IMR-90 (cell line): Measurements from ENCODE around the gene AADACL4. TPM values are rescaled to one million over a fixed set of nuclear protein-coding genes. Genes with fewer than 3 reads are reported as not detected.

ENCODE experiments used
- ATAC-seq: fragments of 200-7000 bp; cut with Tn5 transposase; 2 replicates; pipeline ENCODE4 v1.9.1; 2020; ENCODE audit warnings: low read depth, mild to moderate bottlenecking, moderate library complexity
- BruUV-seq: library from RNA; stranded (reverse); fragments of 400-500 nt; replicated peaks from 2 replicates; lab custom pipeline; 2021; lab: Mats Ljungman, UMichigan
- CTCF ChIA-PET: fragments of 300-600 bp; formaldehyde crosslinking; extraction: SDS; loops from one replicate; lab custom pipeline; 2021; ENCODE audit warnings: antibody characterized with exemption; lab: Yijun Ruan, JAX
- POLR2A ChIA-PET: fragments of 300-600 bp; sonication (Branson Sonifier 250); formaldehyde crosslinking; loops from one replicate; lab custom pipeline; 2022; ENCODE audit warnings: antibody characterized with exemption; ENCODE audit not compliant: unreplicated experiment; lab: Charles Lee
- DNase-seq: peaks from one replicate; pipeline ENCODE4 v3.0.0; 2013
- H2AFZ ChIP-seq: replicated peaks from 2 replicates; pipeline ENCODE3; 2013; ENCODE audit warnings: low read length, mild to moderate bottlenecking; ENCODE audit not compliant: poor library complexity
- H2AK5ac ChIP-seq: 2 replicates; pipeline ENCODE4 v1.6.1; 2013; ENCODE audit warnings: low read depth, low read length, inconsistent platforms
- H2AK9ac ChIP-seq: replicated peaks from 2 replicates; pipeline ENCODE3; 2013; ENCODE audit warnings: mild to moderate bottlenecking, low read depth, low read length, moderate library complexity; ENCODE audit not compliant: poor library complexity
- H2BK120ac ChIP-seq: 2 replicates; pipeline ENCODE4 v1.6.1; 2013; ENCODE audit warnings: low read depth, low read length, inconsistent platforms
- H2BK15ac ChIP-seq: 3 replicates; pipeline ENCODE4 v1.6.1; 2013; ENCODE audit warnings: low read depth, low read length, inconsistent platforms
- H2BK20ac ChIP-seq: 2 replicates; pipeline ENCODE4 v1.6.1; 2013; ENCODE audit warnings: low read depth, mild to moderate bottlenecking, inconsistent platforms, low read length, moderate library complexity
- H2BK5ac ChIP-seq: 2 replicates; pipeline ENCODE4 v1.6.1; 2013; ENCODE audit warnings: mild to moderate bottlenecking, low read depth, low read length, inconsistent platforms; ENCODE audit not compliant: poor library complexity, severe bottlenecking
- H3K14ac ChIP-seq: replicated peaks from 2 replicates; pipeline ENCODE4 v1.6.1; 2013; ENCODE audit warnings: low read depth, low read length, inconsistent platforms
- H3K18ac ChIP-seq: 2 replicates; pipeline ENCODE4 v1.6.1; 2013; ENCODE audit warnings: low read depth, low read length, control low read depth
- H3K23ac ChIP-seq: 2 replicates; pipeline ENCODE4 v1.6.1; 2013; ENCODE audit warnings: low read depth, low read length, inconsistent platforms
- H3K27ac ChIP-seq: 2 replicates; pipeline ENCODE4 v1.5.1; 2013; ENCODE audit warnings: mild to moderate bottlenecking, control low read depth, low read length; ENCODE audit not compliant: insufficient read depth
- H3K27me3 ChIP-seq: 2 replicates; pipeline ENCODE4 v1.6.1; 2013; ENCODE audit warnings: low read length; ENCODE audit not compliant: control insufficient read depth, insufficient read depth
- H3K36me3 ChIP-seq: 2 replicates; pipeline ENCODE4 v1.6.1; 2013; ENCODE audit warnings: low read length, mixed read lengths; ENCODE audit not compliant: control insufficient read depth, insufficient read depth
- H3K4ac ChIP-seq: 2 replicates; pipeline ENCODE4 v1.6.1; 2013; ENCODE audit warnings: low read depth, low read length, inconsistent platforms
- H3K4me1 ChIP-seq: 2 replicates; pipeline ENCODE4 v1.6.1; 2013; ENCODE audit warnings: low read length, mixed read lengths; ENCODE audit not compliant: control insufficient read depth, insufficient read depth
- H3K4me2 ChIP-seq: 2 replicates; pipeline ENCODE4 v1.6.1; 2013; ENCODE audit warnings: low read depth, mild to moderate bottlenecking, control low read depth, low read length, moderate library complexity
- H3K4me3 ChIP-seq: 2 replicates; pipeline ENCODE4 v1.5.1; 2013; ENCODE audit warnings: low read depth, mild to moderate bottlenecking, control low read depth, low read length, moderate library complexity; ENCODE audit not compliant: insufficient read depth
- H3K56ac ChIP-seq: 2 replicates; pipeline ENCODE4 v1.6.1; 2013; ENCODE audit warnings: low read length, inconsistent platforms; ENCODE audit not compliant: insufficient read depth; ENCODE audit errors: extremely low read depth
- H3K79me1 ChIP-seq, 2 experiments: 2 replicates each; pipeline ENCODE4 v1.6.1; 2013; ENCODE audit warnings: low read length in 2 of 2, inconsistent platforms in 1 of 2, low read depth in 1 of 2
- H3K9ac ChIP-seq: 2 replicates; pipeline ENCODE4 v1.6.1; 2013; ENCODE audit warnings: low read depth, low read length, control low read depth
- H3K9me1 ChIP-seq: 2 replicates; pipeline ENCODE4 v1.6.1; 2013; ENCODE audit warnings: low read length, inconsistent platforms; ENCODE audit not compliant: insufficient read depth
- H3K9me3 ChIP-seq: 2 replicates; pipeline ENCODE4 v1.6.1; 2013; ENCODE audit warnings: low read length; ENCODE audit not compliant: control insufficient read depth, insufficient read depth
- H4K20me1 ChIP-seq: 2 replicates; pipeline ENCODE4 v1.6.1; 2013; ENCODE audit warnings: low read length, inconsistent platforms; ENCODE audit not compliant: insufficient read depth
- H4K5ac ChIP-seq: 2 replicates; pipeline ENCODE4 v1.6.1; 2013; ENCODE audit warnings: mild to moderate bottlenecking, low read depth, low read length, control low read depth
- H4K8ac ChIP-seq, 2 experiments: 2 replicates each; pipeline ENCODE4 v1.6.1; 2013; ENCODE audit warnings: low read depth in 2 of 2, low read length in 2 of 2, control low read depth in 1 of 2, inconsistent platforms in 1 of 2
- H4K91ac ChIP-seq: 2 replicates; pipeline ENCODE4 v1.6.1; 2013; ENCODE audit warnings: low read depth, low read length, inconsistent platforms; ENCODE audit not compliant: insufficient read depth
- BHLHE40 ChIP-seq: fragments of 150-350 bp; IDR thresholded peaks from 2 replicates; pipeline ENCODE4 v1.6.1; 2016; ENCODE audit warnings: mild to moderate bottlenecking, low read depth, low read length
- CEBPB ChIP-seq: IDR thresholded peaks from 2 replicates; pipeline ENCODE4 v1.6.1; 2012; ENCODE audit warnings: low read depth, low read length, improper control_type of control experiment
- CHD1 ChIP-seq: IDR thresholded peaks from 2 replicates; pipeline ENCODE4 v1.6.1; 2012; ENCODE audit warnings: low read depth, low read length, improper control_type of control experiment
- FOS ChIP-seq: fragments of 150-350 bp; IDR thresholded peaks from 2 replicates; pipeline ENCODE4 v1.6.1; 2016; ENCODE audit warnings: low read depth, low read length
- MAFK ChIP-seq: IDR thresholded peaks from 2 replicates; pipeline ENCODE4 v1.6.1; 2012; ENCODE audit warnings: low read depth, low read length, improper control_type of control experiment
- MAZ ChIP-seq: IDR thresholded peaks from 2 replicates; pipeline ENCODE4 v1.6.1; 2012; ENCODE audit warnings: low read depth, mild to moderate bottlenecking, low read length, improper control_type of control experiment, moderate library complexity, borderline replicate concordance
- MXI1 ChIP-seq: IDR thresholded peaks from 2 replicates; pipeline ENCODE4 v1.6.1; 2012; ENCODE audit warnings: low read depth, mild to moderate bottlenecking, low read length, moderate library complexity, borderline replicate concordance
- NFE2L2 ChIP-seq: fragments of 150-350 bp; IDR thresholded peaks from 2 replicates; pipeline ENCODE4 v1.6.1; 2016; ENCODE audit warnings: low read depth, mild to moderate bottlenecking, low read length
- POLR2A ChIP-seq: IDR thresholded peaks from 2 replicates; pipeline ENCODE4 v1.6.1; 2012; ENCODE audit warnings: mild to moderate bottlenecking, low read depth, low read length
- RAD21 ChIP-seq: IDR thresholded peaks from 2 replicates; pipeline ENCODE4 v1.6.1; 2012; ENCODE audit warnings: low read length, improper control_type of control experiment
- RCOR1 ChIP-seq: IDR thresholded peaks from 2 replicates; pipeline ENCODE4 v1.6.1; 2012; ENCODE audit warnings: mild to moderate bottlenecking, low read length, improper control_type of control experiment; ENCODE audit not compliant: insufficient replicate concordance
- RFX5 ChIP-seq: IDR thresholded peaks from 2 replicates; pipeline ENCODE4 v1.8.0; 2012; ENCODE audit warnings: low read depth, mild to moderate bottlenecking, low read length, moderate library complexity
- SMC3 ChIP-seq: fragments of 150-350 bp; IDR thresholded peaks from 2 replicates; pipeline ENCODE4 v1.6.1; 2016; ENCODE audit warnings: low read depth, mild to moderate bottlenecking, antibody characterized with exemption, low read length, moderate library complexity
- WGBS, 2 experiments: methylation state at CpG; one replicate each; pipeline versions ENCODE4 v1.1.5 to v1.1.7; 2013; ENCODE audit warnings: missing lambda C conversion rate in 2 of 2; ENCODE audit not compliant: insufficient read length in 1 of 2; ENCODE audit errors: extremely low coverage in 2 of 2; 5-methylcytosine and 5-hydroxymethylcytosine counted together
- dilution Hi-C: fragments of 300-500 bp; cut with HindIII; formaldehyde crosslinking; loops from one replicate; pipeline ENCODE4 v1.14.3; 2018; ENCODE audit warnings: low sequenced_read_pairs; ENCODE audit not compliant: unreplicated experiment
- in situ Hi-C: fragments of 300-500 bp; cut with MboI; formaldehyde crosslinking; loops from 3 replicates; pipeline ENCODE4 v1.14.3; 2019; ENCODE audit warnings: low sequenced_read_pairs, inconsistent platforms, mixed read lengths
- intact Hi-C: fragments of 100-400 bp; cut with micrococcal nuclease; formaldehyde crosslinking; loops from 2 replicates; pipeline ENCODE4 v1.10.0; 2022
- polyA plus RNA-seq, 3 experiments: library from polyadenylated mRNA; depleted of rRNA; stranded (reverse); fragments of >200 nt; gene quantifications; 2 replicates each; pipeline ENCODE4 v1.2.3, GENCODE V29; 2012; ENCODE audit warnings: low replicate concordance in 1 of 3
- total RNA-seq: library from RNA; depleted of rRNA; stranded (reverse); fragments of >200 nt; gene quantifications from 2 replicates; pipeline ENCODE4 v1.2.3, GENCODE V29; 2012
- TF ChIP-seq, protein P1 (sequence below): fragments of 150-350 bp; IDR thresholded peaks from 2 replicates; pipeline ENCODE4 v1.6.1; 2016; ENCODE audit warnings: low read depth, mild to moderate bottlenecking, low read length, moderate library complexity, borderline replicate concordance
- TF ChIP-seq, protein P2 (sequence below): fragments of 150-350 bp; IDR thresholded peaks from 2 replicates; pipeline ENCODE4 v1.6.1; 2017; ENCODE audit warnings: mild to moderate bottlenecking, antibody characterized with exemption, low read length, low read depth

Gene AADACL4
- total and polyA plus RNA-seq, 2 of the 4 experiments (the other 2 are of a cell fraction): not detected

- ATAC-seq (no peak), DNase-seq (no peak)
- Histone ChIP-seq H3K4me1 (no peaks in the 10 kb centered on the region), H3K9me3 (no peaks in the 10 kb centered on the region), H4K8ac (no peak overlapping the region), H3K56ac (no peak overlapping the region), H2BK5ac (no peak overlapping the region), H4K20me1 (no peaks in the 10 kb centered on the region), H3K14ac (no peak overlapping the region), H3K27me3 (peaks cover 39% of the 10 kb centered on the region), H4K91ac (no peak overlapping the region), H2AK5ac (no peak overlapping the region), H3K36me3 (no peaks in the 10 kb centered on the region), H3K23ac (no peak overlapping the region), H2BK20ac (no peak overlapping the region), H3K4me3 (no peak overlapping the region), H2BK120ac (no peak overlapping the region), H3K9me1 (no peaks in the 10 kb centered on the region), H2AK9ac (no peak overlapping the region), H3K4ac (no peak overlapping the region), H2BK15ac (no peak overlapping the region), H3K9ac (no peak overlapping the region), H4K5ac (no peak overlapping the region), H3K18ac (no peak overlapping the region), H2AFZ (no peak overlapping the region), H3K27ac (no peak overlapping the region), H3K4me2 (no peak overlapping the region), H3K79me1 (no peaks in the 10 kb centered on the region)
- WGBS, 2 experiments: 100% methylated on average over 1 of the region's 5 CpGs; no CpG with 5 or more reads in 1 of the 2 experiments
- CTCF ChIA-PET: no interaction called here
- POLR2A ChIA-PET: no interaction called here
- intact Hi-C loops (no loop called here), dilution Hi-C loops (no loop called here), in situ Hi-C loops (no loop called here)
- BruUV-seq: no TSS peak
- TF ChIP-seq RCOR1 (no peak), SMC3 (no peak), MAZ (no peak), CEBPB (no peak), CHD1 (no peak), RFX5 (no peak), NFE2L2 (no peak), POLR2A (no peak), FOS (no peak), MAFK (no peak), MXI1 (no peak), BHLHE40 (no peak), RAD21 (no peak)
- TF ChIP-seq, protein P1, sequence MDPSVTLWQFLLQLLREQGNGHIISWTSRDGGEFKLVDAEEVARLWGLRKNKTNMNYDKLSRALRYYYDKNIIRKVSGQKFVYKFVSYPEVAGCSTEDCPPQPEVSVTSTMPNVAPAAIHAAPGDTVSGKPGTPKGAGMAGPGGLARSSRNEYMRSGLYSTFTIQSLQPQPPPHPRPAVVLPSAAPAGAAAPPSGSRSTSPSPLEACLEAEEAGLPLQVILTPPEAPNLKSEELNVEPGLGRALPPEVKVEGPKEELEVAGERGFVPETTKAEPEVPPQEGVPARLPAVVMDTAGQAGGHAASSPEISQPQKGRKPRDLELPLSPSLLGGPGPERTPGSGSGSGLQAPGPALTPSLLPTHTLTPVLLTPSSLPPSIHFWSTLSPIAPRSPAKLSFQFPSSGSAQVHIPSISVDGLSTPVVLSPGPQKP: no peak
- TF ChIP-seq, protein P2, sequence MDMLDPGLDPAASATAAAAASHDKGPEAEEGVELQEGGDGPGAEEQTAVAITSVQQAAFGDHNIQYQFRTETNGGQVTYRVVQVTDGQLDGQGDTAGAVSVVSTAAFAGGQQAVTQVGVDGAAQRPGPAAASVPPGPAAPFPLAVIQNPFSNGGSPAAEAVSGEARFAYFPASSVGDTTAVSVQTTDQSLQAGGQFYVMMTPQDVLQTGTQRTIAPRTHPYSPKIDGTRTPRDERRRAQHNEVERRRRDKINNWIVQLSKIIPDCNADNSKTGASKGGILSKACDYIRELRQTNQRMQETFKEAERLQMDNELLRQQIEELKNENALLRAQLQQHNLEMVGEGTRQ: no peak
Observed at GRCh38 chr1:12627296-12627695, 16.6 kb upstream of the AADACL4 start.
